H1 (cell line): ENCODE results near the gene KCNH4. TPM values are rescaled to one million over a fixed set of nuclear protein-coding genes. Genes with fewer than 3 reads are reported as not detected.

Experiments
- CTCF ChIA-PET: fragments of 300-600 bp; sonication (Branson Sonifier 250); formaldehyde crosslinking; loops from one replicate; lab custom pipeline; 2021; ENCODE audit not compliant: partially characterized antibody; lab: Charles Lee
- POLR2A ChIA-PET: fragments of 300-600 bp; sonication (Branson Sonifier 250); formaldehyde crosslinking; loops from one replicate; lab custom pipeline; 2021; ENCODE audit warnings: inconsistent platforms; ENCODE audit not compliant: partially characterized antibody; lab: Charles Lee
- DNase-seq, 2 experiments: peaks; one replicate each; pipeline versions ENCODE4 v3.0.0 to v3.0.0-alpha.2; 2010 to 2022; ENCODE audit warnings: low spot score in 2 of 2, low read depth in 1 of 2, mixed read lengths in 1 of 2
- FAIRE-seq: peaks from 2 replicates; lab custom pipeline; 2011; peaks lifted over from hg19 to GRCh38; lab: Jason Lieb, UNC
- H2AFZ ChIP-seq: 2 replicates; pipeline ENCODE4 v1.8.1; 2012; ENCODE audit warnings: low read length, inconsistent platforms
- H2AK5ac ChIP-seq: 2 replicates; pipeline ENCODE4 v1.6.1; 2013; ENCODE audit warnings: low read depth, low read length
- H2BK120ac ChIP-seq: replicated peaks from 2 replicates; pipeline ENCODE3; 2013; ENCODE audit warnings: low read depth, low read length, inconsistent platforms
- H2BK12ac ChIP-seq: 2 replicates; pipeline ENCODE4 v1.6.1; 2013; ENCODE audit warnings: low read depth, low read length
- H2BK15ac ChIP-seq: 2 replicates; pipeline ENCODE4 v1.6.1; 2013; ENCODE audit warnings: low read length
- H2BK20ac ChIP-seq: 2 replicates; pipeline ENCODE4 v1.6.1; 2013; ENCODE audit warnings: low read length
- H2BK5ac ChIP-seq: 2 replicates; pipeline ENCODE4 v1.6.1; 2013; ENCODE audit warnings: low read depth, low read length
- H3K14ac ChIP-seq: 2 replicates; pipeline ENCODE4 v1.6.1; 2013; ENCODE audit warnings: inconsistent platforms; ENCODE audit not compliant: insufficient read length
- H3K18ac ChIP-seq: 2 replicates; pipeline ENCODE4 v1.6.1; 2013; ENCODE audit warnings: low read length; ENCODE audit errors: extremely low read depth
- H3K23ac ChIP-seq: 2 replicates; pipeline ENCODE4 v1.6.1; 2013; ENCODE audit warnings: inconsistent platforms; ENCODE audit not compliant: insufficient read length
- H3K23me2 ChIP-seq: 2 replicates; pipeline ENCODE4 v1.6.1; 2013; ENCODE audit warnings: low read depth, low read length
- H3K27ac ChIP-seq: 2 replicates; pipeline ENCODE4 v1.6.1; 2011; ENCODE audit warnings: low read depth, low read length, inconsistent platforms
- H3K27me3 ChIP-seq, 4 experiments: replicated peaks in 1 of 4; 1 replicate in 1 of 4; 2 replicates in 3 of 4; pipeline versions ENCODE4 v1.6.1 to v1.8.1; 2011 to 2013; ENCODE audit warnings: low read length in 3 of 4, mild to moderate bottlenecking in 3 of 4, inconsistent platforms in 2 of 4, mixed read lengths in 2 of 4, moderate library complexity in 1 of 4; ENCODE audit not compliant: control insufficient read depth in 3 of 4, insufficient read depth in 3 of 4; ENCODE audit errors: extremely low read depth in 1 of 4
- H3K36me3 ChIP-seq, 4 experiments: 2 replicates each; pipeline versions ENCODE4 v1.6.1 to v1.8.1; 2011 to 2013; ENCODE audit warnings: mild to moderate bottlenecking in 4 of 4, low read length in 3 of 4, moderate library complexity in 2 of 4, control low read depth in 1 of 4, inconsistent platforms in 1 of 4; ENCODE audit not compliant: insufficient read depth in 4 of 4, control insufficient read depth in 2 of 4
- H3K4ac ChIP-seq: replicated peaks from 2 replicates; pipeline ENCODE3; 2013; ENCODE audit warnings: low read length, low read depth, mixed read lengths, inconsistent platforms; ENCODE audit not compliant: insufficient read length
- H3K4me1 ChIP-seq, 4 experiments: replicated peaks in 1 of 4; 1 replicate in 1 of 4; 2 replicates in 3 of 4; pipeline versions ENCODE4 v1.6.1 to v1.8.1; 2011 to 2013; ENCODE audit warnings: low read length in 3 of 4, inconsistent platforms in 2 of 4, mixed read lengths in 1 of 4; ENCODE audit not compliant: insufficient read depth in 4 of 4, control insufficient read depth in 3 of 4
- H3K4me2 ChIP-seq, 2 experiments: 2 replicates each; pipeline versions ENCODE4 v1.6.1 to v1.8.1; 2011 to 2013; ENCODE audit warnings: low read depth in 2 of 2, low read length in 2 of 2, control low read depth in 1 of 2, inconsistent platforms in 1 of 2, mild to moderate bottlenecking in 1 of 2; ENCODE audit not compliant: insufficient read depth in 1 of 2
- H3K4me3 ChIP-seq, 4 experiments: fragments of 200-600, 300-600 bp in 1 of 4; sonication (generic), shearing (Covaris generic), sonication (Bioruptor Twin) in 1 of 4; 2 replicates each; pipeline versions ENCODE4 v1.5.1 to v1.8.1; 2011 to 2016; ENCODE audit warnings: low read length in 4 of 4, low read depth in 3 of 4, control low read depth in 2 of 4, inconsistent platforms in 2 of 4, mild to moderate bottlenecking in 2 of 4, mixed read lengths in 1 of 4, moderate library complexity in 1 of 4; ENCODE audit not compliant: insufficient read depth in 2 of 4; ENCODE audit errors: extremely low read depth in 1 of 4
- H3K56ac ChIP-seq: replicated peaks from 2 replicates; pipeline ENCODE3; 2013; ENCODE audit warnings: low read depth, mild to moderate bottlenecking, mixed read lengths, low read length, inconsistent platforms; ENCODE audit not compliant: insufficient read length
- H3K79me1 ChIP-seq: 2 replicates; pipeline ENCODE4 v1.6.1; 2013; ENCODE audit warnings: low read depth, low read length, control low read depth
- H3K79me2 ChIP-seq, 2 experiments: 2 replicates each; pipeline versions ENCODE4 v1.6.1 to v1.8.1; 2012 to 2013; ENCODE audit warnings: low read length in 2 of 2, mild to moderate bottlenecking in 2 of 2, inconsistent platforms in 1 of 2; ENCODE audit not compliant: insufficient read depth in 2 of 2, control insufficient read depth in 1 of 2
- H3K9ac ChIP-seq, 4 experiments: replicated peaks in 1 of 4; 1 replicate in 1 of 4; 2 replicates in 3 of 4; pipeline versions ENCODE4 v1.6.1 to v1.8.1; 2011 to 2013; ENCODE audit warnings: low read depth in 3 of 4, low read length in 3 of 4, control low read depth in 2 of 4, mild to moderate bottlenecking in 2 of 4, moderate library complexity in 2 of 4, inconsistent platforms in 1 of 4; ENCODE audit errors: extremely low read depth in 1 of 4
- H3K9me3 ChIP-seq, 2 experiments: 2 replicates each; pipeline versions ENCODE4 v1.6.1 to v1.8.1; 2012 to 2013; ENCODE audit warnings: mild to moderate bottlenecking in 2 of 2, moderate library complexity in 2 of 2, control low read depth in 1 of 2, inconsistent platforms in 1 of 2, low read depth in 1 of 2, low read length in 1 of 2, mixed read lengths in 1 of 2; ENCODE audit not compliant: insufficient read depth in 2 of 2
- H4K20me1 ChIP-seq, 2 experiments: replicated peaks in 1 of 2; 2 replicates each; pipeline versions ENCODE3 to v1.8.1; 2011 to 2013; ENCODE audit warnings: inconsistent platforms in 2 of 2, low read length in 2 of 2, mild to moderate bottlenecking in 1 of 2; ENCODE audit not compliant: insufficient read depth in 2 of 2, control insufficient read depth in 1 of 2
- H4K5ac ChIP-seq: 2 replicates; pipeline ENCODE4 v1.6.1; 2013; ENCODE audit warnings: low read length, low read depth, mixed read lengths, inconsistent platforms; ENCODE audit not compliant: insufficient read length
- H4K8ac ChIP-seq: 2 replicates; pipeline ENCODE4 v1.8.0; 2013; ENCODE audit warnings: mild to moderate bottlenecking, moderate library complexity, low read length, inconsistent platforms; ENCODE audit not compliant: insufficient read depth; ENCODE audit errors: extremely low read depth
- H4K91ac ChIP-seq: replicated peaks from 2 replicates; pipeline ENCODE3; 2013; ENCODE audit warnings: low read length, mixed read lengths, inconsistent platforms; ENCODE audit not compliant: insufficient read length
- CBX8 ChIP-seq: fragments of 300-800, 300-1000 bp; sonication (generic); IDR thresholded peaks from 2 replicates; pipeline ENCODE4 v1.7.1; 2016; ENCODE audit warnings: low read depth, low read length, borderline replicate concordance
- HDAC6 ChIP-seq: IDR thresholded peaks from one replicate; pipeline ENCODE4 v1.7.1; 2012; ENCODE audit warnings: low read depth, mild to moderate bottlenecking, inconsistent platforms, low read length, moderate library complexity
- PHF8 ChIP-seq: fragments of 200-600 bp; sonication (generic); conservative IDR thresholded peaks from 2 replicates; pipeline ENCODE4 v1.7.1; 2012; ENCODE audit warnings: low read depth, mild to moderate bottlenecking, inconsistent platforms, low read length, moderate library complexity
- SIN3A ChIP-seq, 2 experiments: IDR thresholded peaks in 1 of 2; conservative IDR thresholded peaks in 1 of 2; 2 replicates each; pipeline ENCODE4 v1.6.1; 2011 to 2012; ENCODE audit warnings: low read length in 2 of 2, improper control_type of control experiment in 1 of 2, low read depth in 1 of 2, mild to moderate bottlenecking in 1 of 2
- SIX5 ChIP-seq: IDR thresholded peaks from 2 replicates; pipeline ENCODE4 v1.6.1; 2011; ENCODE audit warnings: mild to moderate bottlenecking, low read depth, low read length
- SP4 ChIP-seq: IDR thresholded peaks from 2 replicates; pipeline ENCODE4 v1.6.1; 2012; ENCODE audit warnings: low read length, inconsistent platforms
- YY1 ChIP-seq: IDR thresholded peaks from 2 replicates; pipeline ENCODE4 v1.6.1; 2011; ENCODE audit warnings: low read depth, mild to moderate bottlenecking, low read length
- WGBS, 2 experiments: shearing (Covaris generic) in 1 of 2; methylation state at CpG; one replicate each; pipeline versions ENCODE4 v1.1.6 to v1.1.7; 2013 to 2015; ENCODE audit warnings: low lambda C conversion rate in 2 of 2, mixed read lengths in 2 of 2, inconsistent platforms in 1 of 2, low coverage in 1 of 2, missing lambda C conversion rate in 1 of 2; ENCODE audit not compliant: insufficient replicate concordance in 2 of 2, insufficient coverage in 1 of 2, insufficient read length in 1 of 2; ENCODE audit errors: extremely low coverage in 1 of 2, missing lambda C conversion rate in 1 of 2; 5-methylcytosine and 5-hydroxymethylcytosine counted together
- polyA plus RNA-seq, 7 experiments: library from polyadenylated mRNA; depleted of rRNA in 3 of 7; stranded (reverse) in 5 of 7; unstranded in 2 of 7; fragments of >200 nt in 5 of 7; fragments of 200-250 nt in 2 of 7; gene quantifications; 1 replicate in 5 of 7; 2 replicates in 1 of 7; 4 replicates in 1 of 7; pipeline versions ENCODE4 v1.2.1 to v1.2.3, GENCODE V29; 2011 to 2013; ENCODE audit warnings: missing spikeins in 2 of 7, mixed read lengths in 2 of 7
- total RNA-seq: library from RNA; stranded (reverse); fragmentation: NEBNext Ultra II Directional; extraction: Animal tissue kit (Norgen Biotek cat#: 25700); gene quantifications from 2 replicates; pipeline ENCODE4 v1.2.1, GENCODE V29; 2021

KCNH4 gene
- total and polyA plus RNA-seq, 2 of the 8 experiments (the other 6 are each of a cell fraction or from before 2014, with no cell fraction given): 0.44 to 0.47 TPM

DNA sequence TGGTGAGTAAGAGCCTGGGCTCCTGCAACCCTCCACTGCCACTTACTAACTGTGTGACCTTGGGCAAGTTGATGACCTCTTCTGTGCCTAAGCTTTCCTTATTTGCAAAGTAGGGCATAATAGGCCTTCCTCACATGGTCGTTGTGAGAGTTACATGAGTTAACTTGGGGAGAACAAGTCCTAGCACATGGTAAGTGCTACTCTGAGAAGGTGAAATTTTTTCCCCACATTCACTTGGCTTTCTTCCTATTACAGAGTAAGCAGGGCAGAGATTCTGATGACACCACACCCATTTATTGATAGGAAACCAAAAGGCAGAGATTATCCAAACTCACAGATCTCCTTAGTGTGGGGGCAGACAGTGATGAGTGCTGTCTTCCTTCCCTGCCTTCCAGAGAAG, 1.6 kb downstream of the KCNH4 start:
- DNase-seq (no peak), FAIRE-seq (no peak)
- no peak overlapping the region for H2BK15ac ChIP-seq
- H3K9me3 ChIP-seq: no peaks in the 10 kb centered on the region
- no peak overlapping the region for H3K14ac ChIP-seq
- peaks cover 0 to 14% (median 9%) of the 10 kb centered on the region in 4 experiments; a peak in 5 of 7 replicates for H3K4me1 ChIP-seq
- no peak overlapping the region for H2BK5ac ChIP-seq
- no peak overlapping the region for H2AK5ac ChIP-seq
- H3K27ac ChIP-seq: no peak overlapping the region
- no peak overlapping the region for H2BK12ac ChIP-seq
- POLR2A ChIA-PET: interaction anchor here (1.5 to 1.7 kb wide), 2 partner anchors 8 to 58 kb away, joined by 4 to 8 read pairs; no protein-coding TSS in a partner anchor
- no peak overlapping the region for H4K91ac ChIP-seq
- no peak overlapping the region for H3K23ac ChIP-seq
- CTCF ChIA-PET: interaction anchor here (1.0 to 4.9 kb wide), 8 partner anchors 10 to 60 kb away, joined by 3 to 34 read pairs (median 7); partner anchors contain the start of genes HSPB9 and KAT2A
- no peak overlapping the region for H2BK120ac ChIP-seq
- no peak overlapping the region for H2BK20ac ChIP-seq
- no peak overlapping the region; a peak in 1 of 4 replicates for H3K4me2 ChIP-seq
- no peak for TF ChIP-seq YY1
- TF ChIP-seq SIN3A (conservative IDR thresholded peaks at IDR 0.05 in 1 of 2, IDR thresholded peaks at IDR 0.05 in 1 of 2; ENCODE audit: low read depth in 1 of 2, low read length in 2 of 2): no peak
- no peak for TF ChIP-seq PHF8
- no peak for TF ChIP-seq CBX8
- no peak for TF ChIP-seq HDAC6
- no peak for TF ChIP-seq SIX5
- no peak for TF ChIP-seq SP4
- H3K27me3 ChIP-seq: peaks cover 7 to 41% (median 28%) of the 10 kb centered on the region in 4 experiments
- no peak overlapping the region for H3K4ac ChIP-seq
- WGBS, 2 experiments: 69% methylated on average over 1 of the region's 1 CpG; no CpG with 5 or more reads in 1 of the 2 experiments
- H2AFZ ChIP-seq: no peak overlapping the region
- no peak overlapping the region for H3K56ac ChIP-seq
- no peaks in the 10 kb centered on the region for H3K36me3 ChIP-seq
- no peak overlapping the region for H3K9ac ChIP-seq
- peaks cover 13% of the 10 kb centered on the region; the same call in 1 of the 2 replicates for H3K23me2 ChIP-seq
- H4K5ac ChIP-seq: no peak overlapping the region
- H4K8ac ChIP-seq: no peak overlapping the region
- H3K4me3 ChIP-seq: no peak overlapping the region
- H3K18ac ChIP-seq: no peak overlapping the region
- H3K79me1 ChIP-seq: no peaks in the 10 kb centered on the region
- no peaks in the 10 kb centered on the region for H3K79me2 ChIP-seq
- peaks cover 0 to 1% of the 10 kb centered on the region in 2 experiments for H4K20me1 ChIP-seq
